Measurements from ENCODE around the gene BCL2L11.

BCL2L11 gene

GRCh38 chr2:111157798-111158197 is 37.1 kb downstream of the BCL2L11 start:
- no peak for DNase-seq
- no peak overlapping the region for H3K27ac ChIP-seq
- H3K9me3 ChIP-seq = no peaks in the 10 kb centered on the region
- H3K27me3 ChIP-seq = no peaks in the 10 kb centered on the region
- H3K36me3 ChIP-seq = peaks cover 0 to 30% (median 3%) of the 10 kb centered on the region in 3 donors
- intact Hi-C loops (cut with DNase I; ENCODE audit: low total_unique reads) = no loop called here
- TF ChIP-seq CTCF (IDR thresholded peaks at IDR 0.05) = no peak
- H3K4me3 ChIP-seq = no peak overlapping the region
- H3K4me1 ChIP-seq = peaks cover 0 to 35% (median 25%) of the 10 kb centered on the region in 4 donors

GRCh38 chr2:111159641-111160040 is 38.9 kb downstream of the BCL2L11 start:
- no peak for TF ChIP-seq CTCF (IDR thresholded peaks at IDR 0.05)
- H3K36me3 ChIP-seq = peaks cover 0 to 27% (median 3%) of the 10 kb centered on the region in 3 donors
- H3K9me3 ChIP-seq = no peaks in the 10 kb centered on the region
- H3K27me3 ChIP-seq = no peaks in the 10 kb centered on the region
- peaks cover 0 to 35% (median 31%) of the 10 kb centered on the region in 4 donors for H3K4me1 ChIP-seq
- intact Hi-C loops (cut with DNase I; ENCODE audit: low total_unique reads) = no loop called here
- no peak overlapping the region for H3K27ac ChIP-seq
- H3K4me3 ChIP-seq = no peak overlapping the region
- DNase-seq = no peak

- Histone ChIP-seq H3K27me3 (no peaks in the 10 kb centered on the region), H3K9me3 (no peaks in the 10 kb centered on the region), H3K4me3 (no peak overlapping the region), H3K36me3 (peaks cover 0 to 32% (median 6%) of the 10 kb centered on the region in 3 donors), H3K4me1 (peaks cover 0 to 41% (median 32%) of the 10 kb centered on the region in 4 donors), H3K27ac (no peak overlapping the region)
- no peak for TF ChIP-seq CTCF (IDR thresholded peaks at IDR 0.05)
- DNase-seq = no peak
- intact Hi-C loops (cut with DNase I; ENCODE audit: low total_unique reads) = no loop called here
Measured at GRCh38 chr2:111160758-111161157, 40.0 kb downstream of the BCL2L11 start.

- no peak for TF ChIP-seq CTCF (IDR thresholded peaks at IDR 0.05)
- Histone ChIP-seq H3K36me3 (peaks cover 0 to 39% (median 10%) of the 10 kb centered on the region in 3 donors), H3K27ac (no peak overlapping the region), H3K4me3 (no peak overlapping the region), H3K9me3 (no peaks in the 10 kb centered on the region), H3K27me3 (no peaks in the 10 kb centered on the region), H3K4me1 (peaks cover 0 to 41% (median 32%) of the 10 kb centered on the region in 4 donors)
- intact Hi-C loops (cut with DNase I; ENCODE audit: low total_unique reads) = no loop called here
- DNase-seq = peak; percentile 49 to 84
Measured at GRCh38 chr2:111161971-111162370, 41.3 kb downstream of the BCL2L11 start.

GRCh38 chr2:111162718-111163331 is 42.1 kb downstream of the BCL2L11 start:
- Histone ChIP-seq H3K36me3 (peaks cover 0 to 38% (median 8%) of the 10 kb centered on the region in 3 donors), H3K4me1 (peaks cover 0 to 41% (median 32%) of the 10 kb centered on the region in 4 donors), H3K9me3 (no peaks in the 10 kb centered on the region), H3K27ac (no peak overlapping the region), H3K4me3 (no peak overlapping the region), H3K27me3 (no peaks in the 10 kb centered on the region)
- intact Hi-C loops (cut with DNase I; ENCODE audit: low total_unique reads) = no loop called here
- no peak for DNase-seq
- TF ChIP-seq CTCF (IDR thresholded peaks at IDR 0.05) = no peak

Data from tibial artery (tissue), 4 donors.